H1 (cell line): ENCODE data around the gene PHLDA3. TPM values are rescaled to one million over a fixed set of nuclear protein-coding genes. Genes with fewer than 3 reads are reported as not detected.
A peak's percentile ranks its signal among the peaks of the same experiment; 100 is the strongest.

ENCODE experiments used
- CTCF ChIA-PET: fragments of 300-600 bp; sonication (Branson Sonifier 250); formaldehyde crosslinking; loops from one replicate; lab custom pipeline; 2021; ENCODE audit not compliant: partially characterized antibody; lab: Charles Lee
- POLR2A ChIA-PET: fragments of 300-600 bp; sonication (Branson Sonifier 250); formaldehyde crosslinking; loops from one replicate; lab custom pipeline; 2021; ENCODE audit warnings: inconsistent platforms; ENCODE audit not compliant: partially characterized antibody; lab: Charles Lee
- DNase-seq, 2 experiments: peaks; one replicate each; pipeline versions ENCODE4 v3.0.0 to v3.0.0-alpha.2; 2010 to 2022; ENCODE audit warnings: low spot score in 2 of 2, low read depth in 1 of 2, mixed read lengths in 1 of 2
- FAIRE-seq: peaks from 2 replicates; lab custom pipeline; 2011; peaks lifted over from hg19 to GRCh38; lab: Jason Lieb, UNC
- H2AFZ ChIP-seq: 2 replicates; pipeline ENCODE4 v1.8.1; 2012; ENCODE audit warnings: low read length, inconsistent platforms
- H2AK5ac ChIP-seq: 2 replicates; pipeline ENCODE4 v1.6.1; 2013; ENCODE audit warnings: low read depth, low read length
- H2BK120ac ChIP-seq: replicated peaks from 2 replicates; pipeline ENCODE3; 2013; ENCODE audit warnings: low read depth, low read length, inconsistent platforms
- H2BK12ac ChIP-seq: 2 replicates; pipeline ENCODE4 v1.6.1; 2013; ENCODE audit warnings: low read depth, low read length
- H2BK15ac ChIP-seq: 2 replicates; pipeline ENCODE4 v1.6.1; 2013; ENCODE audit warnings: low read length
- H2BK20ac ChIP-seq: 2 replicates; pipeline ENCODE4 v1.6.1; 2013; ENCODE audit warnings: low read length
- H2BK5ac ChIP-seq: 2 replicates; pipeline ENCODE4 v1.6.1; 2013; ENCODE audit warnings: low read depth, low read length
- H3K14ac ChIP-seq: 2 replicates; pipeline ENCODE4 v1.6.1; 2013; ENCODE audit warnings: inconsistent platforms; ENCODE audit not compliant: insufficient read length
- H3K18ac ChIP-seq: 2 replicates; pipeline ENCODE4 v1.6.1; 2013; ENCODE audit warnings: low read length; ENCODE audit errors: extremely low read depth
- H3K23ac ChIP-seq: 2 replicates; pipeline ENCODE4 v1.6.1; 2013; ENCODE audit warnings: inconsistent platforms; ENCODE audit not compliant: insufficient read length
- H3K23me2 ChIP-seq: 2 replicates; pipeline ENCODE4 v1.6.1; 2013; ENCODE audit warnings: low read depth, low read length
- H3K27ac ChIP-seq: 2 replicates; pipeline ENCODE4 v1.6.1; 2011; ENCODE audit warnings: low read depth, low read length, inconsistent platforms
- H3K27me3 ChIP-seq, 4 experiments: replicated peaks in 1 of 4; 1 replicate in 1 of 4; 2 replicates in 3 of 4; pipeline versions ENCODE4 v1.6.1 to v1.8.1; 2011 to 2013; ENCODE audit warnings: low read length in 3 of 4, mild to moderate bottlenecking in 3 of 4, inconsistent platforms in 2 of 4, mixed read lengths in 2 of 4, moderate library complexity in 1 of 4; ENCODE audit not compliant: control insufficient read depth in 3 of 4, insufficient read depth in 3 of 4; ENCODE audit errors: extremely low read depth in 1 of 4
- H3K36me3 ChIP-seq, 4 experiments: 2 replicates each; pipeline versions ENCODE4 v1.6.1 to v1.8.1; 2011 to 2013; ENCODE audit warnings: mild to moderate bottlenecking in 4 of 4, low read length in 3 of 4, moderate library complexity in 2 of 4, control low read depth in 1 of 4, inconsistent platforms in 1 of 4; ENCODE audit not compliant: insufficient read depth in 4 of 4, control insufficient read depth in 2 of 4
- H3K4ac ChIP-seq: replicated peaks from 2 replicates; pipeline ENCODE3; 2013; ENCODE audit warnings: low read length, low read depth, mixed read lengths, inconsistent platforms; ENCODE audit not compliant: insufficient read length
- H3K4me1 ChIP-seq, 4 experiments: replicated peaks in 1 of 4; 1 replicate in 1 of 4; 2 replicates in 3 of 4; pipeline versions ENCODE4 v1.6.1 to v1.8.1; 2011 to 2013; ENCODE audit warnings: low read length in 3 of 4, inconsistent platforms in 2 of 4, mixed read lengths in 1 of 4; ENCODE audit not compliant: insufficient read depth in 4 of 4, control insufficient read depth in 3 of 4
- H3K4me2 ChIP-seq, 2 experiments: 2 replicates each; pipeline versions ENCODE4 v1.6.1 to v1.8.1; 2011 to 2013; ENCODE audit warnings: low read depth in 2 of 2, low read length in 2 of 2, control low read depth in 1 of 2, inconsistent platforms in 1 of 2, mild to moderate bottlenecking in 1 of 2; ENCODE audit not compliant: insufficient read depth in 1 of 2
- H3K4me3 ChIP-seq, 4 experiments: fragments of 200-600, 300-600 bp in 1 of 4; sonication (generic), shearing (Covaris generic), sonication (Bioruptor Twin) in 1 of 4; 2 replicates each; pipeline versions ENCODE4 v1.5.1 to v1.8.1; 2011 to 2016; ENCODE audit warnings: low read length in 4 of 4, low read depth in 3 of 4, control low read depth in 2 of 4, inconsistent platforms in 2 of 4, mild to moderate bottlenecking in 2 of 4, mixed read lengths in 1 of 4, moderate library complexity in 1 of 4; ENCODE audit not compliant: insufficient read depth in 2 of 4; ENCODE audit errors: extremely low read depth in 1 of 4
- H3K56ac ChIP-seq: replicated peaks from 2 replicates; pipeline ENCODE3; 2013; ENCODE audit warnings: low read depth, mild to moderate bottlenecking, mixed read lengths, low read length, inconsistent platforms; ENCODE audit not compliant: insufficient read length
- H3K79me1 ChIP-seq: 2 replicates; pipeline ENCODE4 v1.6.1; 2013; ENCODE audit warnings: low read depth, low read length, control low read depth
- H3K79me2 ChIP-seq, 2 experiments: 2 replicates each; pipeline versions ENCODE4 v1.6.1 to v1.8.1; 2012 to 2013; ENCODE audit warnings: low read length in 2 of 2, mild to moderate bottlenecking in 2 of 2, inconsistent platforms in 1 of 2; ENCODE audit not compliant: insufficient read depth in 2 of 2, control insufficient read depth in 1 of 2
- H3K9ac ChIP-seq, 4 experiments: replicated peaks in 1 of 4; 1 replicate in 1 of 4; 2 replicates in 3 of 4; pipeline versions ENCODE4 v1.6.1 to v1.8.1; 2011 to 2013; ENCODE audit warnings: low read depth in 3 of 4, low read length in 3 of 4, control low read depth in 2 of 4, mild to moderate bottlenecking in 2 of 4, moderate library complexity in 2 of 4, inconsistent platforms in 1 of 4; ENCODE audit errors: extremely low read depth in 1 of 4
- H3K9me3 ChIP-seq, 2 experiments: 2 replicates each; pipeline versions ENCODE4 v1.6.1 to v1.8.1; 2012 to 2013; ENCODE audit warnings: mild to moderate bottlenecking in 2 of 2, moderate library complexity in 2 of 2, control low read depth in 1 of 2, inconsistent platforms in 1 of 2, low read depth in 1 of 2, low read length in 1 of 2, mixed read lengths in 1 of 2; ENCODE audit not compliant: insufficient read depth in 2 of 2
- H4K20me1 ChIP-seq, 2 experiments: replicated peaks in 1 of 2; 2 replicates each; pipeline versions ENCODE3 to v1.8.1; 2011 to 2013; ENCODE audit warnings: inconsistent platforms in 2 of 2, low read length in 2 of 2, mild to moderate bottlenecking in 1 of 2; ENCODE audit not compliant: insufficient read depth in 2 of 2, control insufficient read depth in 1 of 2
- H4K5ac ChIP-seq: 2 replicates; pipeline ENCODE4 v1.6.1; 2013; ENCODE audit warnings: low read length, low read depth, mixed read lengths, inconsistent platforms; ENCODE audit not compliant: insufficient read length
- H4K8ac ChIP-seq: 2 replicates; pipeline ENCODE4 v1.8.0; 2013; ENCODE audit warnings: mild to moderate bottlenecking, moderate library complexity, low read length, inconsistent platforms; ENCODE audit not compliant: insufficient read depth; ENCODE audit errors: extremely low read depth
- H4K91ac ChIP-seq: replicated peaks from 2 replicates; pipeline ENCODE3; 2013; ENCODE audit warnings: low read length, mixed read lengths, inconsistent platforms; ENCODE audit not compliant: insufficient read length
- BCL11A ChIP-seq, 2 experiments: IDR thresholded peaks; one replicate each; pipeline ENCODE4 v1.6.1; 2011; ENCODE audit warnings: low read depth in 2 of 2, low read length in 2 of 2, mild to moderate bottlenecking in 2 of 2
- CEBPB ChIP-seq: IDR thresholded peaks from 2 replicates; pipeline ENCODE4 v1.6.1; 2012; ENCODE audit warnings: low read depth, low read length
- GTF2F1 ChIP-seq: IDR thresholded peaks from 2 replicates; pipeline ENCODE4 v1.6.1; 2012; ENCODE audit warnings: low read depth, low read length, improper control_type of control experiment, borderline replicate concordance
- KDM5A ChIP-seq: fragments of 200-600 bp; IDR thresholded peaks from 2 replicates; pipeline ENCODE4 v1.7.1; 2012; ENCODE audit warnings: mild to moderate bottlenecking, low read length, inconsistent platforms, mixed read lengths
- NANOG ChIP-seq: IDR thresholded peaks from 2 replicates; pipeline ENCODE4 v1.6.1; 2011; ENCODE audit warnings: low read length, low read depth, mild to moderate bottlenecking, inconsistent platforms; ENCODE audit not compliant: insufficient read depth, poor library complexity, severe bottlenecking
- RFX5 ChIP-seq: IDR thresholded peaks from 2 replicates; pipeline ENCODE4 v1.6.1; 2011; ENCODE audit warnings: low read depth, low read length, improper control_type of control experiment, borderline replicate concordance
- SAP30 ChIP-seq: fragments of 300-600 bp; sonication (generic); IDR thresholded peaks from 2 replicates; pipeline ENCODE4 v1.7.1; 2012; ENCODE audit warnings: low read length, moderate library complexity, mild to moderate bottlenecking, inconsistent platforms; ENCODE audit not compliant: insufficient read depth, insufficient replicate concordance
- SP1 ChIP-seq: IDR thresholded peaks from 2 replicates; pipeline ENCODE4 v1.6.1; 2011; ENCODE audit warnings: low read depth, low read length
- SP2 ChIP-seq: IDR thresholded peaks from 2 replicates; pipeline ENCODE4 v1.6.1; 2012; ENCODE audit warnings: mild to moderate bottlenecking, low read length, inconsistent platforms
- SUZ12 ChIP-seq: fragments of 200-600 bp; sonication (generic); IDR thresholded peaks from 2 replicates; pipeline ENCODE4 v1.6.1; 2012; ENCODE audit warnings: mild to moderate bottlenecking, inconsistent platforms, low read length, moderate library complexity, mixed read lengths
- TAF1 ChIP-seq: IDR thresholded peaks from 2 replicates; pipeline ENCODE4 v1.6.1; 2011; ENCODE audit warnings: mild to moderate bottlenecking, low read depth, low read length
- WGBS, 2 experiments: shearing (Covaris generic) in 1 of 2; methylation state at CpG; one replicate each; pipeline versions ENCODE4 v1.1.6 to v1.1.7; 2013 to 2015; ENCODE audit warnings: low lambda C conversion rate in 2 of 2, mixed read lengths in 2 of 2, inconsistent platforms in 1 of 2, low coverage in 1 of 2, missing lambda C conversion rate in 1 of 2; ENCODE audit not compliant: insufficient replicate concordance in 2 of 2, insufficient coverage in 1 of 2, insufficient read length in 1 of 2; ENCODE audit errors: extremely low coverage in 1 of 2, missing lambda C conversion rate in 1 of 2; 5-methylcytosine and 5-hydroxymethylcytosine counted together
- polyA plus RNA-seq, 7 experiments: library from polyadenylated mRNA; depleted of rRNA in 3 of 7; stranded (reverse) in 5 of 7; unstranded in 2 of 7; fragments of >200 nt in 5 of 7; fragments of 200-250 nt in 2 of 7; gene quantifications; 1 replicate in 5 of 7; 2 replicates in 1 of 7; 4 replicates in 1 of 7; pipeline versions ENCODE4 v1.2.1 to v1.2.3, GENCODE V29; 2011 to 2013; ENCODE audit warnings: missing spikeins in 2 of 7, mixed read lengths in 2 of 7
- total RNA-seq: library from RNA; stranded (reverse); fragmentation: NEBNext Ultra II Directional; extraction: Animal tissue kit (Norgen Biotek cat#: 25700); gene quantifications from 2 replicates; pipeline ENCODE4 v1.2.1, GENCODE V29; 2021
- TF ChIP-seq, protein P1 (sequence below): IDR thresholded peaks from 2 replicates; pipeline ENCODE4 v1.6.1; 2012; ENCODE audit warnings: inconsistent platforms

Gene PHLDA3
- total and polyA plus RNA-seq, 2 of the 8 experiments (the other 6 are each of a cell fraction or from before 2014, with no cell fraction given), result 25.5 to 27.5 TPM

GRCh38 chr1:201475915-201476669 lies 7.1 kb upstream of the PHLDA3 start:
- no peaks in the 10 kb centered on the region for H4K20me1 ChIP-seq
- H2BK5ac ChIP-seq, result no peak overlapping the region
- H3K27ac ChIP-seq, result no peak overlapping the region
- no peak overlapping the region for H2BK120ac ChIP-seq
- H3K27me3 ChIP-seq, result peaks cover 0 to 12% (median 8%) of the 10 kb centered on the region in 4 experiments; a peak in 6 of 7 replicates
- no peak for FAIRE-seq
- no peak overlapping the region for H3K14ac ChIP-seq
- no peak for DNase-seq
- no peaks in the 10 kb centered on the region for H3K36me3 ChIP-seq
- H3K23ac ChIP-seq, result no peak overlapping the region
- H2AK5ac ChIP-seq, result no peak overlapping the region
- no peaks in the 10 kb centered on the region for H3K79me2 ChIP-seq
- peaks cover 0 to 4% (median 2%) of the 10 kb centered on the region in 4 experiments; a peak in 4 of 7 replicates for H3K4me1 ChIP-seq
- no peak overlapping the region for H3K18ac ChIP-seq
- H3K9me3 ChIP-seq, result no peaks in the 10 kb centered on the region
- H4K91ac ChIP-seq, result no peak overlapping the region
- H4K8ac ChIP-seq, result no peak overlapping the region
- H3K4me2 ChIP-seq, result no peak overlapping the region
- H4K5ac ChIP-seq, result no peak overlapping the region
- H3K4ac ChIP-seq, result peak overlapping the region; percentile 50
- TF ChIP-seq, protein P1, sequence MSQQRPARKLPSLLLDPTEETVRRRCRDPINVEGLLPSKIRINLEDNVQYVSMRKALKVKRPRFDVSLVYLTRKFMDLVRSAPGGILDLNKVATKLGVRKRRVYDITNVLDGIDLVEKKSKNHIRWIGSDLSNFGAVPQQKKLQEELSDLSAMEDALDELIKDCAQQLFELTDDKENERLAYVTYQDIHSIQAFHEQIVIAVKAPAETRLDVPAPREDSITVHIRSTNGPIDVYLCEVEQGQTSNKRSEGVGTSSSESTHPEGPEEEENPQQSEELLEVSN, result no peak
- TF ChIP-seq KDM5A, result no peak
- no peak for TF ChIP-seq SP2
- no peak for TF ChIP-seq NANOG
- no peak for TF ChIP-seq BCL11A (IDR thresholded peaks at IDR 0.05; ENCODE audit: low read depth in 2 of 2, low read length in 2 of 2)
- TF ChIP-seq RFX5, result no peak
- no peak for TF ChIP-seq SAP30
- no peak for TF ChIP-seq GTF2F1
- no peak for TF ChIP-seq CEBPB
- no peak for TF ChIP-seq SUZ12
- no peak for TF ChIP-seq SP1
- TF ChIP-seq TAF1, result no peak
- H3K4me3 ChIP-seq, result no peak overlapping the region
- H2BK15ac ChIP-seq, result no peak overlapping the region
- peak overlapping the region; percentile 40; the same call in 1 of the 2 replicates for H2BK20ac ChIP-seq
- H3K79me1 ChIP-seq, result no peaks in the 10 kb centered on the region
- POLR2A ChIA-PET, result interaction anchor here (1.2 kb wide), 1 partner anchor 28 kb away, joined by 3 read pairs; no protein-coding TSS in a partner anchor
- no peak overlapping the region for H3K56ac ChIP-seq
- H2BK12ac ChIP-seq, result peak overlapping the region; percentile 64; the same call in 1 of the 2 replicates
- 76% methylated on average over 8 of the region's 8 CpGs; no CpG with 5 or more reads in 1 of the 2 experiments for WGBS, 2 experiments
- no peak overlapping the region for H2AFZ ChIP-seq
- CTCF ChIA-PET, result interaction anchor here (0.6 to 16.7 kb wide), 6 partner anchors 26 to 187 kb away, joined by 3 to 445 read pairs (median 4); no protein-coding TSS in a partner anchor
- no peak overlapping the region for H3K9ac ChIP-seq
- peaks cover 4% of the 10 kb centered on the region; the same call in 1 of the 2 replicates for H3K23me2 ChIP-seq
